Measurements from ENCODE around the gene GFPT1. TPM values are rescaled to one million over a fixed set of nuclear protein-coding genes. Genes with fewer than 3 reads are reported as not detected.

The GFPT1 gene
- total and polyA plus RNA-seq, 2 donors (not counting 1 experiment from before 2014, with no cell fraction given) = 39.1 to 53.0 TPM

GRCh38 chr2:69397234-69397633 lies 10.2 kb upstream of the GFPT1 start:
- TF ChIP-seq CTCF (conservative IDR thresholded peaks at IDR 0.05 in 1 of 2, IDR thresholded peaks at IDR 0.05 in 1 of 2; ENCODE audit: low read depth in 1 of 2, low read length in 2 of 2) = no peak
- no peak for TF ChIP-seq EZH2 (IDR thresholded peaks at IDR 0.05; ENCODE audit: low read length, missing control alignments)
- Histone ChIP-seq H3K27me3 (ENCODE audit: control insufficient read depth, insufficient read depth, low read length) (no peaks in the 10 kb centered on the region), H3K27ac (ENCODE audit: insufficient read depth, low read length) (no peak overlapping the region), H2AFZ (ENCODE audit: low read length) (no peak overlapping the region), H4K20me1 (ENCODE audit: control insufficient read depth, extremely low read depth, insufficient read depth, low read length) (no peaks in the 10 kb centered on the region), H3K79me2 (ENCODE audit: control insufficient read depth, insufficient read depth, low read length) (no peaks in the 10 kb centered on the region), H3K4me3 (replicated peaks in 1 of 4; ENCODE audit: control extremely low read depth in 1 of 4, insufficient read depth in 1 of 4, low read depth in 3 of 4, low read length in 4 of 4) (no peak overlapping the region), H3K4me1 (ENCODE audit: control insufficient read depth, extremely low read depth, insufficient read depth, low read length) (no peaks in the 10 kb centered on the region), H3K4me2 (ENCODE audit: extremely low read depth, insufficient read depth, low read length) (no peak overlapping the region), H3K9me3 (ENCODE audit: control insufficient read depth, insufficient read depth, low read depth, low read length) (no peaks in the 10 kb centered on the region), H3K36me3 (ENCODE audit: control insufficient read depth, insufficient read depth, low read length) (no peaks in the 10 kb centered on the region), H3K9ac (ENCODE audit: insufficient read depth, low read length) (no peak overlapping the region)
- no peak for DNase-seq (ENCODE audit: low read depth in 2 of 2)

- no peaks in the 10 kb centered on the region for H4K20me1 ChIP-seq (ENCODE audit: control insufficient read depth, extremely low read depth, insufficient read depth, low read length)
- no peaks in the 10 kb centered on the region for H3K36me3 ChIP-seq (ENCODE audit: control insufficient read depth, insufficient read depth, low read length)
- H3K9ac ChIP-seq (ENCODE audit: insufficient read depth, low read length) = no peak overlapping the region
- TF ChIP-seq CTCF (conservative IDR thresholded peaks at IDR 0.05 in 1 of 2, IDR thresholded peaks at IDR 0.05 in 1 of 2; ENCODE audit: low read depth in 1 of 2, low read length in 2 of 2) (no peak), EZH2 (IDR thresholded peaks at IDR 0.05; ENCODE audit: low read length, missing control alignments) (no peak)
- H3K27me3 ChIP-seq (ENCODE audit: control insufficient read depth, insufficient read depth, low read length) = no peaks in the 10 kb centered on the region
- no peak overlapping the region for H3K4me3 ChIP-seq (replicated peaks in 1 of 4; ENCODE audit: control extremely low read depth in 1 of 4, insufficient read depth in 1 of 4, low read depth in 3 of 4, low read length in 4 of 4)
- no peaks in the 10 kb centered on the region for H3K9me3 ChIP-seq (ENCODE audit: control insufficient read depth, insufficient read depth, low read depth, low read length)
- H3K79me2 ChIP-seq (ENCODE audit: control insufficient read depth, insufficient read depth, low read length) = no peaks in the 10 kb centered on the region
- no peaks in the 10 kb centered on the region for H3K4me1 ChIP-seq (ENCODE audit: control insufficient read depth, extremely low read depth, insufficient read depth, low read length)
- H3K4me2 ChIP-seq (ENCODE audit: extremely low read depth, insufficient read depth, low read length) = no peak overlapping the region
- no peak overlapping the region for H2AFZ ChIP-seq (ENCODE audit: low read length)
- no peak for DNase-seq (ENCODE audit: low read depth in 2 of 2)
- no peak overlapping the region for H3K27ac ChIP-seq (ENCODE audit: insufficient read depth, low read length)
These were observed 8.8 kb upstream of the GFPT1 start for GRCh38 chr2:69395866-69396265.

- Histone ChIP-seq H3K36me3 (ENCODE audit: control insufficient read depth, insufficient read depth, low read length) (no peaks in the 10 kb centered on the region), H3K4me1 (ENCODE audit: control insufficient read depth, extremely low read depth, insufficient read depth, low read length) (no peaks in the 10 kb centered on the region), H3K4me2 (ENCODE audit: extremely low read depth, insufficient read depth, low read length) (no peak overlapping the region), H3K9me3 (ENCODE audit: control insufficient read depth, insufficient read depth, low read depth, low read length) (no peaks in the 10 kb centered on the region), H2AFZ (ENCODE audit: low read length) (no peak overlapping the region), H4K20me1 (ENCODE audit: control insufficient read depth, extremely low read depth, insufficient read depth, low read length) (no peaks in the 10 kb centered on the region), H3K27ac (ENCODE audit: insufficient read depth, low read length) (no peak overlapping the region), H3K79me2 (ENCODE audit: control insufficient read depth, insufficient read depth, low read length) (no peaks in the 10 kb centered on the region), H3K27me3 (ENCODE audit: control insufficient read depth, insufficient read depth, low read length) (no peaks in the 10 kb centered on the region), H3K4me3 (replicated peaks in 1 of 4; ENCODE audit: control extremely low read depth in 1 of 4, insufficient read depth in 1 of 4, low read depth in 3 of 4, low read length in 4 of 4) (no peak overlapping the region), H3K9ac (ENCODE audit: insufficient read depth, low read length) (no peak overlapping the region)
- DNase-seq (ENCODE audit: low read depth in 2 of 2) = no peak
- TF ChIP-seq EZH2 (IDR thresholded peaks at IDR 0.05; ENCODE audit: low read length, missing control alignments) (no peak), CTCF (conservative IDR thresholded peaks at IDR 0.05 in 1 of 2, IDR thresholded peaks at IDR 0.05 in 1 of 2; ENCODE audit: low read depth in 1 of 2, low read length in 2 of 2) (no peak)
These were observed 6.9 kb upstream of the GFPT1 start for GRCh38 chr2:69393963-69394362.

Data from fibroblast of lung (primary cell).